Ovary (tissue), 9 donors: ENCODE data around the gene ZNF747. TPM values are rescaled to one million over a fixed set of nuclear protein-coding genes. Genes with fewer than 3 reads are reported as not detected.

Experiments
- DNase-seq, 5 donors: peaks; one replicate each; pipeline ENCODE4 v3.0.0-alpha.2; 2019 to 2020
- H3K27ac ChIP-seq, 2 donors: fragments of 200-600 bp; one replicate each; pipeline versions ENCODE4 v1.5.1 to v1.8.0; 2019 to 2022
- H3K27me3 ChIP-seq: fragments of 200-600 bp; one replicate; pipeline ENCODE4 v1.8.0; 2022
- H3K36me3 ChIP-seq: fragments of 200-600 bp; sonication (generic); one replicate; pipeline ENCODE4 v1.5.1; 2019
- H3K4me1 ChIP-seq: one replicate; pipeline ENCODE4 v1.8.1; 2013; ENCODE audit warnings: mild to moderate bottlenecking, moderate library complexity; ENCODE audit not compliant: insufficient read depth
- H3K4me3 ChIP-seq: fragments of 200-600 bp; sonication (generic); one replicate; pipeline ENCODE4 v1.5.1; 2017
- H3K9me3 ChIP-seq, 2 donors: fragments of 200-600 bp in 1 of 2; sonication (generic) in 1 of 2; one replicate each; pipeline versions ENCODE4 v1.5.1 to v1.8.1; 2013 to 2019; ENCODE audit warnings: mild to moderate bottlenecking in 1 of 2, moderate library complexity in 1 of 2
- EP300 ChIP-seq: sonication (generic); formaldehyde crosslinking; IDR thresholded peaks from one replicate; pipeline ENCODE4 v1.6.1; 2017; ENCODE audit warnings: antibody characterized with exemption
- POLR2A ChIP-seq: fragments of 450-650 bp; IDR thresholded peaks from one replicate; pipeline ENCODE4 v1.6.1; 2017; ENCODE audit warnings: antibody characterized with exemption, mild to moderate bottlenecking, moderate library complexity
- WGBS, 3 donors: extraction: QIAGEN DNeasy Blood & Tissue Kit in 1 of 3; methylation state at CpG; one replicate each; pipeline versions ENCODE4 v1.1.5 to v1.1.7; 2013 to 2017; 5-methylcytosine and 5-hydroxymethylcytosine counted together
- intact Hi-C, 4 donors: fragments of 100-400 bp; cut with DNase I; formaldehyde crosslinking; loops; one replicate each; pipeline versions ENCODE4 v1.11.0 to v1.15.1; 2022 to 2023
- polyA plus RNA-seq, 2 donors: library from polyadenylated mRNA; stranded (reverse); fragments of 200-250 nt in 1 of 2; fragments of 350-450 nt in 1 of 2; fragmentation: Illumina TruSeq in 1 of 2; extraction: RNeasy Lipid Tissue Mini Kit (QIAGEN cat#74804) in 1 of 2; gene quantifications; one replicate each; pipeline ENCODE4 v1.2.3, GENCODE V29; 2013 to 2014
- total RNA-seq, 7 donors: library from RNA; depleted of rRNA in 2 of 7; stranded (reverse); fragments of >200 nt in 2 of 7; fragmentation: NEBNext Ultra II Directional in 3 of 7; extraction: Animal tissue kit (Norgen Biotek cat#: 25700) in 3 of 7; gene quantifications; one replicate each; pipeline versions ENCODE4 v1.1.0 to v1.2.4, GENCODE V29; 2016 to 2023
- TF ChIP-seq, protein P1 (sequence below), 3 donors: fragments of 450-650 bp in 2 of 3; fragments of 200-600 bp in 1 of 3; IDR thresholded peaks; one replicate each; pipeline versions ENCODE4 v1.5.1 to v1.8.0; 2016 to 2022; ENCODE audit warnings: antibody characterized with exemption in 3 of 3, mild to moderate bottlenecking in 1 of 3
- donor health status: DM: no; HTN: no; CAD: no; lungs with moderate emphysema.
- donor health status: DM: no; HTN: no; CAD: no.
- donor health status: Bipolar disorder and iron deficiency.
- donor health status: DM: yes; HTN: yes; CAD: no.
- donor health status: DM: no; HTN: no; CAD: no.
- donor health status: DM: yes; HTN: yes; CAD: no.

The ZNF747 gene
- total and polyA plus RNA-seq, 9 donors = 8.4 to 19.2 (median 12.8) TPM

DNA sequence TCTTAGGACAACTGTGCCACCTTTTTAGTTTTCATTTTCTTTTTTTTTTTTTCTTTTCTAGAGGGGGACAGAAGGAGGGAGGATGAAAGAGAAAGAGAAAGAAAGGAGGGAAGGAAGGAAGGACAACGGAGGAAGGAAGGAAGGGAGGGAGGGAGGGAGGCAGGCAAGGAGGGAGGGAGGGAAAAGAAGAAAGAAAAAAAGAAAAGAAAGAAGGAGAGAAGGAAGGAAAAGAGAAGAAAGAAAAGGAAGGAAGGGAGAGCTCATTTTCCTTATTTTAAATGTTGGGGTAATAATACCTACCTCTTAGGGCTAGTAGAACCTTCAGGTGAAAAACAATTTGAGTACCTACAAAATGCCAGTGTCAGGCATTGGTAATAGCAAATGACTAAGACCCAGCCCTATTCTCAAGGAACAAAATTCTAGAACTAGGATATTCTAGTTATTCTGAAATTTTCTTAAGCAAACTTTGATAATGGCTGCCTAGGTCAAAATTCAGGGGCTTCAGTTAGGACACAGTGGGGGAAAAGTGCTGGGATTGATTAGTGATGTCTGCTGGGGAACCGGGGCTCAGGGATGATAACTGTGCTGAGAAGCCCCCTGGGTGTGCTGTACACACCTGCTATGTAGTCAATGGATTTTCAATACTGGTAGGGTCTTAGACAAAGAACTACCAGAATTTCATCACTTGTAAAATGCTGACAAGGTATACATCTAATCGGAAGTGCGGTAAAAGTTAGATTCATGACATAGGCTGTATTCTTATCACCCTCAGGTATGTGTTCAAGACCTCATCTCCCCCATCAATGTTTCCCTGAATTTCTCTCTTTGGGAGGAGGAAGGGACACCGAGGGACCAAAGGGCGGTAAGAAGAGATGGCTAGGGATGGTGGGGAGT is 31.0 kb downstream of the ZNF747 start:
- Histone ChIP-seq H3K9me3 (no peaks in the 10 kb centered on the region), H3K4me1 (no peaks in the 10 kb centered on the region), H3K36me3 (no peaks in the 10 kb centered on the region), H3K27ac (no peak overlapping the region), H3K4me3 (no peak overlapping the region), H3K27me3 (no peaks in the 10 kb centered on the region)
- no peak for DNase-seq
- 70 to 73% (median 71%) methylated on average over 6 of the region's 6 CpGs for WGBS, 3 donors
- TF ChIP-seq EP300 (no peak), POLR2A (no peak)
- TF ChIP-seq, protein P1, sequence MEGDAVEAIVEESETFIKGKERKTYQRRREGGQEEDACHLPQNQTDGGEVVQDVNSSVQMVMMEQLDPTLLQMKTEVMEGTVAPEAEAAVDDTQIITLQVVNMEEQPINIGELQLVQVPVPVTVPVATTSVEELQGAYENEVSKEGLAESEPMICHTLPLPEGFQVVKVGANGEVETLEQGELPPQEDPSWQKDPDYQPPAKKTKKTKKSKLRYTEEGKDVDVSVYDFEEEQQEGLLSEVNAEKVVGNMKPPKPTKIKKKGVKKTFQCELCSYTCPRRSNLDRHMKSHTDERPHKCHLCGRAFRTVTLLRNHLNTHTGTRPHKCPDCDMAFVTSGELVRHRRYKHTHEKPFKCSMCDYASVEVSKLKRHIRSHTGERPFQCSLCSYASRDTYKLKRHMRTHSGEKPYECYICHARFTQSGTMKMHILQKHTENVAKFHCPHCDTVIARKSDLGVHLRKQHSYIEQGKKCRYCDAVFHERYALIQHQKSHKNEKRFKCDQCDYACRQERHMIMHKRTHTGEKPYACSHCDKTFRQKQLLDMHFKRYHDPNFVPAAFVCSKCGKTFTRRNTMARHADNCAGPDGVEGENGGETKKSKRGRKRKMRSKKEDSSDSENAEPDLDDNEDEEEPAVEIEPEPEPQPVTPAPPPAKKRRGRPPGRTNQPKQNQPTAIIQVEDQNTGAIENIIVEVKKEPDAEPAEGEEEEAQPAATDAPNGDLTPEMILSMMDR (IDR thresholded peaks at IDR 0.05) = no peak
- intact Hi-C loops = no loop called here

DNA sequence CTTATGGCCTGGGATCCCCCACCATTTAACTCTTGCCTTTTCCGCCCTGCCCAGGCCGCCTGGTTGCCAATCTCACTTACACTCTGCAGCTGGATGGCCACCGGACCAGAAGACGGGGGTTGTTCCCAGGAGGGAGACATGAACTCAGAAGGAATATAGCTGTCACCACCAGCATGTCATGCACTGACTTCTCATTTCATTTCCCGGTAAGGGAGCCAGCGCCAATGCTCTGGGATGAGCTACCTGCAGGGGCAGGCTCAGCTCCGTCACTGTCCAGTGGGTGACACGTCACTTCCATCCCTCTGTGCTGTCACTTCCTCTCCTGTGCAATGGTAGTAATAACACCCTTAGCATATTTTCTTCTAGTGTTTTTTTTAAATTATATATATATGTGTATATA is 35.4 kb downstream of the ZNF747 start:
- H3K36me3 ChIP-seq = no peaks in the 10 kb centered on the region
- no peak overlapping the region for H3K27ac ChIP-seq
- intact Hi-C loops = no loop called here
- TF ChIP-seq, protein P1 (IDR thresholded peaks at IDR 0.05) = no peak
- TF ChIP-seq POLR2A (no peak), EP300 (no peak)
- H3K4me3 ChIP-seq = no peak overlapping the region
- no peaks in the 10 kb centered on the region for H3K4me1 ChIP-seq
- H3K9me3 ChIP-seq = no peaks in the 10 kb centered on the region
- no peak for DNase-seq
- H3K27me3 ChIP-seq = no peaks in the 10 kb centered on the region
- 66 to 74% (median 70%) methylated on average over 8 of the region's 8 CpGs for WGBS, 3 donors

DNA sequence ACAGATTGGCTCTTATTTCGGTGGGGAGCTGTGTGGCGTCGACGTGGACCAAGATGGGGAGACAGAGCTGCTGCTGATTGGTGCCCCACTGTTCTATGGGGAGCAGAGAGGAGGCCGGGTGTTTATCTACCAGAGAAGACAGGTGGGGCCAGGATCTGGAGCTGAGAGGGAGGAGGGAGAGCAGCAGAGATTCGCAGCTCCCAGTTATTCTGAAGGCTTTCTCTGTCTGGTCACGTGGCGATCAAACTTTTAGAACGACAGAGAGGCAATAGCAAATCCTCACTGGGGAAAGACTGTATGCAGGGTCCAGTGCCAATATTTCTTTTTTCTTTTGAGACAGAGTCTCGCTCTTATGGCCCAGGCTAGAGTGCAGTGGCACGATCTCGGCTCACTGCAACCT is 39.9 kb downstream of the ZNF747 start:
- no peaks in the 10 kb centered on the region for H3K36me3 ChIP-seq
- no peak overlapping the region for H3K27ac ChIP-seq
- H3K9me3 ChIP-seq = no peaks in the 10 kb centered on the region
- intact Hi-C loops = no loop called here
- no peak for TF ChIP-seq POLR2A
- TF ChIP-seq, protein P1 (IDR thresholded peaks at IDR 0.05) = no peak
- no peaks in the 10 kb centered on the region for H3K4me1 ChIP-seq
- no peaks in the 10 kb centered on the region for H3K27me3 ChIP-seq
- no peak for DNase-seq
- 45 to 65% (median 51%) methylated on average over 12 of the region's 12 CpGs for WGBS, 3 donors
- no peak overlapping the region for H3K4me3 ChIP-seq

DNA sequence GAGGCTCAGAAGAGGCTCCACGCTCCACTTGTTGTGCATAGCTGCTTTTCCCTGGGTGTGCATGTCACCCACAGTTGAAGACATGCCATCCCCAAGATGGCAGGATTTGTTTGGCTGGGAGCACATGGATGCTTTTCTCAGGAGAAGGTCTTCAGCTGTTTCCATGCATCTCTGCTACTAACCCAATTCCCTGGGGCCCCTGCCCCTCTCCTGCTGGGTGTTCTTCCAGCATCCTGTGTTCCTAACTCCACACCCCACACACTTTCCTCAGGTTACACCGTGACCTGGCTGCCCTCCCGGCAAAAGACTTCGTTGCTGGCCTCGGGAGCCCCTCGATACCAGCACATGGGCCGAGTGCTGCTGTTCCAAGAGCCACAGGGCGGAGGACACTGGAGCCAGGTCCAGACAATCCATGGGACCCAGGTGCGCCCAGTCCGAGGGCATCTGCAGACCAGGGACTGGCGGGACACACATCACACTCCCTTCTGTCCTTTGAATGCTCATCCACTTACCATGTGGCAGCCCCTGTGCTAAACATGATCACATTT is 40.6 kb downstream of the ZNF747 start:
- H3K9me3 ChIP-seq = no peaks in the 10 kb centered on the region
- DNase-seq = no peak
- no peak overlapping the region for H3K4me3 ChIP-seq
- no peak overlapping the region for H3K27ac ChIP-seq
- H3K36me3 ChIP-seq = no peaks in the 10 kb centered on the region
- 56 to 70% (median 63%) methylated on average over 11 of the region's 11 CpGs for WGBS, 3 donors
- no peaks in the 10 kb centered on the region for H3K4me1 ChIP-seq
- no peaks in the 10 kb centered on the region for H3K27me3 ChIP-seq
- TF ChIP-seq EP300 (no peak), POLR2A (no peak)
- TF ChIP-seq, protein P1 (IDR thresholded peaks at IDR 0.05) = no peak
- intact Hi-C loops = no loop called here
